KMS-11 (cell line): ENCODE results near the gene CD300E.
"Not testable (repeated sequence)": the region's sequence is repeated elsewhere in the genome, so short reads cannot be mapped to it uniquely, and the experiment has no call there.

ENCODE experiments used
- H2AFZ ChIP-seq: fragments of 200-600 bp; sonication (generic); 2 replicates; pipeline ENCODE4 v1.6.1; 2016; ENCODE audit warnings: antibody characterized with exemption, mixed run types, low read depth
- H3K27ac ChIP-seq: fragments of 200-600 bp; sonication (generic); 2 replicates; pipeline ENCODE4 v1.6.1; 2016; ENCODE audit warnings: mild to moderate bottlenecking, mixed run types
- H3K27me3 ChIP-seq: fragments of 200-600 bp; sonication (generic); 2 replicates; pipeline ENCODE4 v1.6.1; 2017; ENCODE audit warnings: mild to moderate bottlenecking, low read depth, mixed run types, moderate library complexity; ENCODE audit not compliant: insufficient read depth
- H3K36me3 ChIP-seq: fragments of 200-600 bp; sonication (generic); 2 replicates; pipeline ENCODE4 v1.6.1; 2017; ENCODE audit warnings: mild to moderate bottlenecking, mixed run types; ENCODE audit not compliant: insufficient read depth
- H3K4me1 ChIP-seq: fragments of 200-600 bp; sonication (generic); 2 replicates; pipeline ENCODE4 v1.6.1; 2016; ENCODE audit warnings: mild to moderate bottlenecking, low read depth, mixed run types; ENCODE audit not compliant: poor library complexity, severe bottlenecking
- H3K4me2 ChIP-seq: fragments of 200-600 bp; sonication (generic); 2 replicates; pipeline ENCODE4 v1.7.0; 2016; ENCODE audit warnings: mild to moderate bottlenecking, mixed run types
- H3K4me3 ChIP-seq: fragments of 200-600 bp; sonication (generic); IDR thresholded peaks from 2 replicates; pipeline ENCODE4 v1.6.1; 2017; ENCODE audit warnings: low read depth, low read length, mixed read lengths; ENCODE audit not compliant: insufficient read depth
- H3K79me2 ChIP-seq: fragments of 200-600 bp; sonication (generic); 2 replicates; pipeline ENCODE4 v1.6.1; 2016; ENCODE audit warnings: low read depth, mixed run types; ENCODE audit not compliant: insufficient read depth
- H3K9ac ChIP-seq: fragments of 200-600 bp; sonication (generic); 2 replicates; pipeline ENCODE4 v1.6.1; 2016; ENCODE audit warnings: mild to moderate bottlenecking, mixed run types
- H4K20me1 ChIP-seq: fragments of 200-600 bp; sonication (generic); 2 replicates; pipeline ENCODE4 v1.6.1; 2016; ENCODE audit warnings: mild to moderate bottlenecking, mixed run types; ENCODE audit not compliant: insufficient read depth
- TF ChIP-seq, protein P1 (sequence below): fragments of 200-600 bp; sonication (generic); conservative IDR thresholded peaks from 2 replicates; pipeline ENCODE4 v1.6.1; 2017; ENCODE audit warnings: low read depth, mild to moderate bottlenecking, antibody characterized with exemption, low read length, moderate library complexity, mixed read lengths

The CD300E gene

DNA sequence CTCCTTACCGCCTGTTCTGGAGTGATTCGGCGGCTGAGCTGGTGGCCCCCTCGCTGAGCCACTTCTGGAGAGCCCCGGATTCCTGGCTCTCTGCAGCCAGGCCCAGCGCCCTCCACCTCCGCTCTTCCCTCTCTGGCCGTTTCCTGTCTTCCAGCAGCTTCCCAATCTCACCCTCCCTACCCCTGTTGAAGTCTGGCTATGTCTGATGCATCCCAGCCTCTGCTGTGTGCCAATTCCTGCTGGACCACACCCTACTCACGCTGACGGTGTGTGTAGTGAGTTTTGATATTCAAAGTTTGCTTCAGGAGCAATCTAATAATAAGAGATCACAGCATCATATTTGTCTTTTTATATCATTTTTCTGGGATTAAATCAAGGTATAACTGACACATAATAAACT, 40.9 kb downstream of the CD300E start:
- TF ChIP-seq, protein P1, sequence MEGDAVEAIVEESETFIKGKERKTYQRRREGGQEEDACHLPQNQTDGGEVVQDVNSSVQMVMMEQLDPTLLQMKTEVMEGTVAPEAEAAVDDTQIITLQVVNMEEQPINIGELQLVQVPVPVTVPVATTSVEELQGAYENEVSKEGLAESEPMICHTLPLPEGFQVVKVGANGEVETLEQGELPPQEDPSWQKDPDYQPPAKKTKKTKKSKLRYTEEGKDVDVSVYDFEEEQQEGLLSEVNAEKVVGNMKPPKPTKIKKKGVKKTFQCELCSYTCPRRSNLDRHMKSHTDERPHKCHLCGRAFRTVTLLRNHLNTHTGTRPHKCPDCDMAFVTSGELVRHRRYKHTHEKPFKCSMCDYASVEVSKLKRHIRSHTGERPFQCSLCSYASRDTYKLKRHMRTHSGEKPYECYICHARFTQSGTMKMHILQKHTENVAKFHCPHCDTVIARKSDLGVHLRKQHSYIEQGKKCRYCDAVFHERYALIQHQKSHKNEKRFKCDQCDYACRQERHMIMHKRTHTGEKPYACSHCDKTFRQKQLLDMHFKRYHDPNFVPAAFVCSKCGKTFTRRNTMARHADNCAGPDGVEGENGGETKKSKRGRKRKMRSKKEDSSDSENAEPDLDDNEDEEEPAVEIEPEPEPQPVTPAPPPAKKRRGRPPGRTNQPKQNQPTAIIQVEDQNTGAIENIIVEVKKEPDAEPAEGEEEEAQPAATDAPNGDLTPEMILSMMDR: no peak
- no peaks in the 10 kb centered on the region for H3K4me1 ChIP-seq
- no peaks in the 10 kb centered on the region for H3K36me3 ChIP-seq
- no peak overlapping the region for H3K27ac ChIP-seq
- no peak overlapping the region for H2AFZ ChIP-seq
- H3K4me2 ChIP-seq: no peak overlapping the region
- no peaks in the 10 kb centered on the region for H3K79me2 ChIP-seq
- no peak overlapping the region for H3K9ac ChIP-seq
- no peaks in the 10 kb centered on the region for H4K20me1 ChIP-seq
- H3K4me3 ChIP-seq: no peak overlapping the region
- peaks cover 77% of the 10 kb centered on the region for H3K27me3 ChIP-seq

DNA sequence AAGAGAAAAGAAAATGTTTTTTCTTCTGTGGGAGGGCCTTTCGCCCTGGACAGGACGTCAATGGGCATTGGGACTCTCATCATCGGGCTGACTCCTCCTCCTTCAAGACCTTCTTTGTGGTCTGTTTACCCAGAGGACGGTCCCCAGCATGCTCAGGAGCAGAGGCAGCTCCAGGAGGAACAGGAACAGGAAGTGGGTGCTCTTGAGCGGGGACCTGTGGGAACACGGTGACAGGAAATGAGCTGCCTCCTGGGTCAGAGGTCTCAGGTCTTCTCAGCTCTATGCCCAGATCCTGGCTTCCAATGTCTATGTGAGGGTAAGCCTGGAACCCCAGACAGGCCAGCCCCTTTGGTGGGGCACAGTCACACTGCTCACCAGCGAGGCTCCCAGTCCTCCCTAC, 43.6 kb downstream of the CD300E start:
- Histone ChIP-seq H3K9ac (no peak overlapping the region), H3K4me2 (no peak overlapping the region), H3K27me3 (peaks cover 73% of the 10 kb centered on the region), H4K20me1 (no peaks in the 10 kb centered on the region), H3K27ac (no peak overlapping the region), H3K4me1 (no peaks in the 10 kb centered on the region), H3K4me3 (no peak overlapping the region), H2AFZ (no peak overlapping the region), H3K79me2 (no peaks in the 10 kb centered on the region), H3K36me3 (no peaks in the 10 kb centered on the region)
- TF ChIP-seq, protein P1: no peak

DNA sequence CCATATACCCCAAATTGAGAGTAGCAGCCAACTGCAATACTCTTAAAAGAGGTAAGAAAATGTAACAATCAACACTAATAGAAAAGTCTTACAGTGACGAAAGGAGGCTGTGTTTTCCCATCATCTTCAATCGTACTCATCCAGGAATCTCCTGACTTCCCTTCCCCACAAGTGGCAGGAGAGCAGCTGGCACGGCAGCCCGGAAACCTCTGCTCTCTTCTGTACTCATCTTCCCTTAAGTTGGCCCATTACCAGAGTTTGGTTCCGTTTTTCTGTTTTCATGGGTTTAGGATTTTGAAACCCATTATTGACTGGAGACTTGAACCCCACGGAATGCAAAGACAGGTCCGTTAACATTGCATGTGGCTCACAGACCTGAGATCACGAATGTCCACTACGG, 44.6 kb downstream of the CD300E start:
- TF ChIP-seq, protein P1: no peak
- Histone ChIP-seq H3K4me2 (no peak overlapping the region), H2AFZ (no peak overlapping the region), H3K4me3 (no peak overlapping the region), H3K27me3 (peaks cover 73% of the 10 kb centered on the region), H3K9ac (no peak overlapping the region), H3K27ac (no peak overlapping the region), H3K36me3 (no peaks in the 10 kb centered on the region), H3K4me1 (no peaks in the 10 kb centered on the region), H4K20me1 (no peaks in the 10 kb centered on the region), H3K79me2 (no peaks in the 10 kb centered on the region)

DNA sequence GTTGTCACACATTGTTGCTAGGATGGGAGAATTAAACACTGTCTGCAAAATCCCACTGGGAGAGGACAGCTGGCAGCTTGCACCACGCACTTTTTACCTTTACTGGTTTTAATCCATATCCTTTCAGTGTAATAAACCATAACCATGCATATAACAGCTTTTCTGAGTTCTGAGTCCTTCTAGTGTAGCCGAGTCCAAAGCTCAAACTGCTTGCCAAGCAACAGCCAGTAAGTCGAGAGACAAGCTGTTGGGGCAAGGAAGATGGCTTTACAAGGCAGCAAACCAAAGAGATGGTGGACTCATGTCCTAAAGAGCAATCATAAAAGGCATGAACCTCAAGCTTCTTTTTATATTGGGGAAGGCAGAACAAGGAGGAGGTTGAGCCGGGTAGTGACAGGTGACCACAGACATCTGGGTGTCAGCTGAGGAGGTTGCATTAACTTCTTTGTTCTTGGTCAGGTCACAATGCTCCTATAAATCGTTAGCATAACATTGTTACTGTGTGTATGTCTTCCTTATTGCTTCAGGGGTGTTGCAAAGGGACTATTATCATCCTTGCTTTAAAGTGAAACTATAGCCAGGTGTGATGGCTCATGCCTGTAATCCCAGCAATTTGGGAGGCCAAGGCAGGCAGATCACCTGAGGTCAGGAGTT, 48.9 kb downstream of the CD300E start:
- H3K9ac ChIP-seq: no peak overlapping the region
- TF ChIP-seq, protein P1: no peak
- no peak overlapping the region for H2AFZ ChIP-seq
- H3K27ac ChIP-seq: no peak overlapping the region
- peaks cover under 1% of the 10 kb centered on the region for H3K4me1 ChIP-seq
- H3K79me2 ChIP-seq: no peaks in the 10 kb centered on the region
- no peak overlapping the region for H3K4me2 ChIP-seq
- H4K20me1 ChIP-seq: no peaks in the 10 kb centered on the region
- H3K36me3 ChIP-seq: no peaks in the 10 kb centered on the region
- H3K4me3 ChIP-seq: no peak overlapping the region
- H3K27me3 ChIP-seq: peaks cover 70% of the 10 kb centered on the region

DNA sequence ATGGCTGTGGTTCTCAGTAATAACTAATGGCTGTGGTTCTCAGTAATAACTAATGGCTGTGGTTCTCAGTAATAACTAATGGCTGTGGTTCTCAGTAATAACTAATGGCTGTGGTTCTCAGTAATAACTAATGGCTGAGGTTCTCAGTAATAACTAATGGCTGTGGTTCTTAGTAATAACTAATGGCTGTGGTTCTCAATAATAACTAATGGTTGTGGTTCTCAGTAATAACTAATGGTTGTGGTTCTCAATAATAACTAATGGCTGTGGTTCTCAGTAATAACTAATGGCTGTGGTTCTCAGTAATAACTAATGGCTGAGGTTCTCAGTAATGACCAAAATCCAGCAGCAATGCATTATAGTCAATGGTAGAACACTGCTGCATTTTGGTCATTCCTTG, 49.9 kb downstream of the CD300E start:
- not testable (repeated sequence) for H3K9ac ChIP-seq, H4K20me1 ChIP-seq, H3K4me3 ChIP-seq

More for the DNA sequence above, 49.9 kb downstream of the CD300E start:
- peaks cover 61% of the 10 kb centered on the region for H3K27me3 ChIP-seq
- H3K4me1 ChIP-seq, H3K4me2 ChIP-seq, H3K36me3 ChIP-seq, H3K79me2 ChIP-seq, H2AFZ ChIP-seq, H3K27ac ChIP-seq: not testable (repeated sequence)
